ENCODE data around the gene SIM2. TPM values are rescaled to one million over a fixed set of nuclear protein-coding genes. Genes with fewer than 3 reads are reported as not detected.

Gene SIM2
- total RNA-seq, 1 experiment from 2014 or later, result not detected

DNA sequence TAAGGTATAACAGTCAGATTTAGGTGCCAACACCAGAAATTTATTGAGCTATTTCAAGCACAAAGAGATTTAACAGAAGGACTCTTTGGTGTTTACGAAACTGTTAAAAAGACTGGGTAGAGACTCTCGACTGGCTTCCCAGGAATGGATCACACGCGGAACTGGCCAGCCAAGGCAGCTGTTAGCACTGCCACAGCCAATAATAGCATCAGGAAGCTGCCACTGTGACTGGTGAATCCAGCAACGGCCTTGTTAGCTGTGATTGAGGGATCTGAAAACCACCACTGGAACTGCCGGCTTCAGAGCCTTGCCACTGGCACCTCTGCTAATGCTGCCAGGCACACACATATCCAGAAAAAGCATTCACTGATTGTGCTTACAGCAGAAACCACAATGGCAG is 10.6 kb upstream of the SIM2 start:
- Histone ChIP-seq H3K27ac (ENCODE audit: insufficient read length, low read depth, low read length) (no peak overlapping the region), H3K79me2 (ENCODE audit: insufficient read depth, low read length) (no peaks in the 10 kb centered on the region), H2BK15ac (ENCODE audit: low read depth, low read length) (no peak overlapping the region), H3K4ac (ENCODE audit: low read depth, low read length) (no peak overlapping the region), H2BK120ac (ENCODE audit: low read depth, low read length, poor library complexity, severe bottlenecking) (no peak overlapping the region), H3T11ph (ENCODE audit: low read length) (no peak overlapping the region), H3K4me2 (ENCODE audit: insufficient read depth, insufficient read length, low read length) (no peak overlapping the region), H4K5ac (ENCODE audit: insufficient read length, low read depth, low read length) (no peak overlapping the region), H3K9me3 (ENCODE audit: control insufficient read depth, low read depth, low read length) (no peaks in the 10 kb centered on the region), H2BK20ac (ENCODE audit: low read depth, low read length, poor library complexity, severe bottlenecking) (no peak overlapping the region), H3K79me1 (ENCODE audit: insufficient read depth, low read depth, low read length, poor library complexity, severe bottlenecking) (no peaks in the 10 kb centered on the region), H4K91ac (ENCODE audit: insufficient read length, low read depth, low read length) (no peak overlapping the region), H2BK5ac (ENCODE audit: insufficient read length, low read length) (no peak overlapping the region), H3K23ac (ENCODE audit: insufficient read length, low read depth, low read length) (no peak overlapping the region), H4K20me1 (ENCODE audit: control insufficient read depth, insufficient read depth, insufficient read length) (no peaks in the 10 kb centered on the region), H2BK12ac (ENCODE audit: insufficient read length, low read depth, low read length) (no peak overlapping the region), H3K9ac (ENCODE audit: extremely low read depth, insufficient read length, low read length) (no peak overlapping the region), H3K23me2 (ENCODE audit: insufficient read length, low read depth, low read length, poor library complexity, severe bottlenecking) (peaks cover 6% of the 10 kb centered on the region), H2AFZ (ENCODE audit: low read length) (no peak overlapping the region), H3K18ac (ENCODE audit: insufficient read length, low read depth, low read length) (no peak overlapping the region), H3K27me3 (ENCODE audit: insufficient read depth, low read length) (peaks cover 42% of the 10 kb centered on the region), H3K4me1 (ENCODE audit: insufficient read depth, low read length) (no peaks in the 10 kb centered on the region), H3K56ac (ENCODE audit: insufficient read length, low read depth, low read length) (no peak overlapping the region), H2AK5ac (ENCODE audit: insufficient read length, low read length) (no peak overlapping the region), H3K14ac (ENCODE audit: insufficient read depth, low read length) (no peak overlapping the region), H4K8ac (replicated peaks; ENCODE audit: insufficient read length, low read depth, low read length) (no peak overlapping the region)
- Mint-ChIP-seq H3K4me1 (peaks cover 10 to 15% of the 10 kb centered on the region in 2 experiments), H3K36me3 (ENCODE audit: insufficient read depth in 1 of 3, low read depth in 3 of 3) (no peaks in the 10 kb centered on the region), H3K4me3 (no peak overlapping the region), H3K9me3 (peaks cover 0 to 7% of the 10 kb centered on the region in 2 experiments; a peak in 1 of 5 replicates), H3K27ac (no peak overlapping the region), H3K27me3 (ENCODE audit: low read depth) (peaks cover 98% of the 10 kb centered on the region)
- no CpG with 5 or more reads among the region's 6 CpGs for WGBS (ENCODE audit: extremely low coverage, insufficient read length, low lambda C conversion rate)
- DNase-seq, result no peak
- TF ChIP-seq, protein P1, sequence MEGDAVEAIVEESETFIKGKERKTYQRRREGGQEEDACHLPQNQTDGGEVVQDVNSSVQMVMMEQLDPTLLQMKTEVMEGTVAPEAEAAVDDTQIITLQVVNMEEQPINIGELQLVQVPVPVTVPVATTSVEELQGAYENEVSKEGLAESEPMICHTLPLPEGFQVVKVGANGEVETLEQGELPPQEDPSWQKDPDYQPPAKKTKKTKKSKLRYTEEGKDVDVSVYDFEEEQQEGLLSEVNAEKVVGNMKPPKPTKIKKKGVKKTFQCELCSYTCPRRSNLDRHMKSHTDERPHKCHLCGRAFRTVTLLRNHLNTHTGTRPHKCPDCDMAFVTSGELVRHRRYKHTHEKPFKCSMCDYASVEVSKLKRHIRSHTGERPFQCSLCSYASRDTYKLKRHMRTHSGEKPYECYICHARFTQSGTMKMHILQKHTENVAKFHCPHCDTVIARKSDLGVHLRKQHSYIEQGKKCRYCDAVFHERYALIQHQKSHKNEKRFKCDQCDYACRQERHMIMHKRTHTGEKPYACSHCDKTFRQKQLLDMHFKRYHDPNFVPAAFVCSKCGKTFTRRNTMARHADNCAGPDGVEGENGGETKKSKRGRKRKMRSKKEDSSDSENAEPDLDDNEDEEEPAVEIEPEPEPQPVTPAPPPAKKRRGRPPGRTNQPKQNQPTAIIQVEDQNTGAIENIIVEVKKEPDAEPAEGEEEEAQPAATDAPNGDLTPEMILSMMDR (conservative IDR thresholded peaks at IDR 0.05), result no peak

Measured in H9 (cell line).